Fibroblast of lung (primary cell): ENCODE results near the gene DNAJB12.

Source experiments
- EZH2 ChIP-seq: IDR thresholded peaks from 2 replicates; pipeline ENCODE4 v1.5.1; 2012; ENCODE audit warnings: low read length, control low read depth, mild to moderate bottlenecking; ENCODE audit errors: missing control alignments
- TF ChIP-seq, protein P1 (sequence below), 2 donors: IDR thresholded peaks in 1 of 2; conservative IDR thresholded peaks in 1 of 2; 1 replicate in 1 of 2; 2 replicates in 1 of 2; pipeline ENCODE4 v1.5.1; 2011 to 2012; ENCODE audit warnings: low read length in 2 of 2, control low read depth in 1 of 2, inconsistent platforms in 1 of 2, low read depth in 1 of 2, mild to moderate bottlenecking in 1 of 2

- TF ChIP-seq, protein P1, sequence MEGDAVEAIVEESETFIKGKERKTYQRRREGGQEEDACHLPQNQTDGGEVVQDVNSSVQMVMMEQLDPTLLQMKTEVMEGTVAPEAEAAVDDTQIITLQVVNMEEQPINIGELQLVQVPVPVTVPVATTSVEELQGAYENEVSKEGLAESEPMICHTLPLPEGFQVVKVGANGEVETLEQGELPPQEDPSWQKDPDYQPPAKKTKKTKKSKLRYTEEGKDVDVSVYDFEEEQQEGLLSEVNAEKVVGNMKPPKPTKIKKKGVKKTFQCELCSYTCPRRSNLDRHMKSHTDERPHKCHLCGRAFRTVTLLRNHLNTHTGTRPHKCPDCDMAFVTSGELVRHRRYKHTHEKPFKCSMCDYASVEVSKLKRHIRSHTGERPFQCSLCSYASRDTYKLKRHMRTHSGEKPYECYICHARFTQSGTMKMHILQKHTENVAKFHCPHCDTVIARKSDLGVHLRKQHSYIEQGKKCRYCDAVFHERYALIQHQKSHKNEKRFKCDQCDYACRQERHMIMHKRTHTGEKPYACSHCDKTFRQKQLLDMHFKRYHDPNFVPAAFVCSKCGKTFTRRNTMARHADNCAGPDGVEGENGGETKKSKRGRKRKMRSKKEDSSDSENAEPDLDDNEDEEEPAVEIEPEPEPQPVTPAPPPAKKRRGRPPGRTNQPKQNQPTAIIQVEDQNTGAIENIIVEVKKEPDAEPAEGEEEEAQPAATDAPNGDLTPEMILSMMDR (conservative IDR thresholded peaks at IDR 0.05 in 1 of 2, IDR thresholded peaks at IDR 0.05 in 1 of 2; ENCODE audit: low read depth in 1 of 2, low read length in 2 of 2): no peak
- no peak for TF ChIP-seq EZH2
Measured at GRCh38 chr10:72356115-72356514, 1.4 kb upstream of the DNAJB12 start.
